ENCODE measurements around the gene PHKB. TPM values are rescaled to one million over a fixed set of nuclear protein-coding genes. Genes with fewer than 3 reads are reported as not detected.
"Not testable (repeated sequence)": the region's sequence is repeated elsewhere in the genome, so short reads cannot be mapped to it uniquely, and the experiment has no call there.

PHKB gene
- total RNA-seq, 1 donor from 2014 or later, result 57.7 TPM

- peaks cover 5% of the 10 kb centered on the region for H3K36me3 Mint-ChIP-seq (ENCODE audit: low read depth)
- peaks cover 17% of the 10 kb centered on the region for H3K9me3 Mint-ChIP-seq (ENCODE audit: low read depth)
- no peaks in the 10 kb centered on the region for H3K4me1 Mint-ChIP-seq (ENCODE audit: low read depth)
- TF ChIP-seq, protein P1, sequence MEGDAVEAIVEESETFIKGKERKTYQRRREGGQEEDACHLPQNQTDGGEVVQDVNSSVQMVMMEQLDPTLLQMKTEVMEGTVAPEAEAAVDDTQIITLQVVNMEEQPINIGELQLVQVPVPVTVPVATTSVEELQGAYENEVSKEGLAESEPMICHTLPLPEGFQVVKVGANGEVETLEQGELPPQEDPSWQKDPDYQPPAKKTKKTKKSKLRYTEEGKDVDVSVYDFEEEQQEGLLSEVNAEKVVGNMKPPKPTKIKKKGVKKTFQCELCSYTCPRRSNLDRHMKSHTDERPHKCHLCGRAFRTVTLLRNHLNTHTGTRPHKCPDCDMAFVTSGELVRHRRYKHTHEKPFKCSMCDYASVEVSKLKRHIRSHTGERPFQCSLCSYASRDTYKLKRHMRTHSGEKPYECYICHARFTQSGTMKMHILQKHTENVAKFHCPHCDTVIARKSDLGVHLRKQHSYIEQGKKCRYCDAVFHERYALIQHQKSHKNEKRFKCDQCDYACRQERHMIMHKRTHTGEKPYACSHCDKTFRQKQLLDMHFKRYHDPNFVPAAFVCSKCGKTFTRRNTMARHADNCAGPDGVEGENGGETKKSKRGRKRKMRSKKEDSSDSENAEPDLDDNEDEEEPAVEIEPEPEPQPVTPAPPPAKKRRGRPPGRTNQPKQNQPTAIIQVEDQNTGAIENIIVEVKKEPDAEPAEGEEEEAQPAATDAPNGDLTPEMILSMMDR (IDR thresholded peaks at IDR 0.05), result no peak
- no peak overlapping the region for H3K4me3 Mint-ChIP-seq (ENCODE audit: unreplicated experiment)
- H3K27ac Mint-ChIP-seq (ENCODE audit: unreplicated experiment), result no peak overlapping the region
- DNase-seq (ENCODE audit: low spot score), result no peak
- no peaks in the 10 kb centered on the region for H3K27me3 Mint-ChIP-seq (ENCODE audit: low read depth)
Observed at GRCh38 chr16:47524007-47524405, 62.9 kb downstream of the PHKB start.

DNA sequence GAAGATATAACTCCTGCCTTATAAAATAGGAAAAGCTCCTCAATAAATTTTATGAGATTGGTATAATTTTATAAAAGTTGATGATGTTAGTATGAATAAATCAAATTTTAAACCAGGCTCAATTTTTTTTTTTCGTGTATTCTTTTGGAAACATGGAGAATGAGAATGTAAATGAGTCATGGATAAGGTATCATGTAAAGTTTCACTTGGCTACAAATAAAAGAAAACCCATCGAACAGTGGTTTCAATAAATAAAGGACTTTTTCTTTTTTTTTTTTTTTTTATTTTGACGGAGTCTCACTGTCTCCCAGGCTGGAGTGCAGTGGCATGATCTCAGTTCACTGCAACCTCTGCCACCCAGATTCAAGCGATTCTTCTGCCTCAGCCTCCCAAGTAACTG lies 67.3 kb downstream of the PHKB start:
- no peak for DNase-seq (ENCODE audit: low spot score)
- no peak overlapping the region for H3K4me3 Mint-ChIP-seq (ENCODE audit: unreplicated experiment)
- peaks cover 2% of the 10 kb centered on the region for H3K9me3 Mint-ChIP-seq (ENCODE audit: low read depth)
- no peak overlapping the region for H3K27ac Mint-ChIP-seq (ENCODE audit: unreplicated experiment)
- TF ChIP-seq, protein P1 (IDR thresholded peaks at IDR 0.05), result no peak
- no peaks in the 10 kb centered on the region for H3K27me3 Mint-ChIP-seq (ENCODE audit: low read depth)
- no peaks in the 10 kb centered on the region for H3K4me1 Mint-ChIP-seq (ENCODE audit: low read depth)
- no peaks in the 10 kb centered on the region for H3K36me3 Mint-ChIP-seq (ENCODE audit: low read depth)

DNA sequence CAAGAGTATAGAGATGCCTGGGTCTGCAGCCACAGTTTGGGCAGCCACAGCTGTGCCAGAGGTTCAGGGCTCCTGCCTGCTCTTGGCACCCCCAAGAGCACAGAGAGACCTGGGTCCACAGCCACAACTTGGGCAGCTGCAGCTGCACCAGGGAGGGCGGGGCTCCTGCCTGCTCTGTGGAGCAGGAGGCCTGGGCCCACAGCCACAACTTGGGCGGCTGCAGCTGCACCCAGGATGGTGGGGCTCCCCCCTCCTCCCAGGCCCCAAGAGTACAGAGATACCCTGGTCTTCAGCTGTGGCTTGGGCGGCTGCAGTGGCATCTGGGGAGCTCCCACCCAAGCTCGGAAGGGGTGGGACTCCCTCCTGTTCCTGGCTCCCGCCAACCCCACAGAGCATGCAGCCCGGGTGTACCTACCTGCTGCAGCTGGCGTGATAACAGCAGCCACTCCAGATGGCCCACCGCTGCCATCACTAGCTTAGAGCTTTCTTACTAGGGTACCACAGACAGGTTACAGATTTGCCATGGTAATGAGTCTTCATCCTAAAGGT lies 72.7 kb downstream of the PHKB start:
- peaks cover 2% of the 10 kb centered on the region for H3K36me3 Mint-ChIP-seq (ENCODE audit: low read depth)
- no peaks in the 10 kb centered on the region for H3K4me1 Mint-ChIP-seq (ENCODE audit: low read depth)
- H3K27me3 Mint-ChIP-seq (ENCODE audit: low read depth), result no peaks in the 10 kb centered on the region
- H3K4me3 Mint-ChIP-seq (ENCODE audit: unreplicated experiment), result no peak overlapping the region
- H3K9me3 Mint-ChIP-seq (ENCODE audit: low read depth), result no peaks in the 10 kb centered on the region
- DNase-seq (ENCODE audit: low spot score), result no peak
- TF ChIP-seq, protein P1 (IDR thresholded peaks at IDR 0.05), result no peak
- H3K27ac Mint-ChIP-seq (ENCODE audit: unreplicated experiment), result no peak overlapping the region

DNA sequence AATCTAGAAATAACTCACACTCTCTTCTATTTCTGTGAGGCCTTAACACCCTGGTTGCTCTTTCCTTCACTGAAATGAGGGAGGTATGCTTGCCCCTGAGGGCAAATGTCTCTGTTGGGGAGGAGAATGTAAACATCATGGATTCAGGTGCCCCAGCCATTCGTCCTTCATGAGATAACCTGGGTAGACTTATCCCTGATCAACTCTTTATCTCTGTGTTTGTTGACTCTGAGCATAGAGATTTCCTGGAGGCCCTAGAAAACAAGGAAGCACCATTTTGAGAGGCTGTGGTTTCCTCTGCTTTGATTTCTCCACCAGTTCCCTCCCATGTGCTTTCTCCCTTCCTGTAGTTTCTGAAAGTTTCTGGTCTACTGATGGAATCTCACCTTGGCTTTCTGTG lies 77.3 kb downstream of the PHKB start:
- Mint-ChIP-seq H3K9me3 (ENCODE audit: low read depth) (peaks cover 28% of the 10 kb centered on the region), H3K4me1 (ENCODE audit: low read depth) (no peaks in the 10 kb centered on the region), H3K27ac (ENCODE audit: unreplicated experiment) (no peak overlapping the region), H3K4me3 (ENCODE audit: unreplicated experiment) (no peak overlapping the region), H3K36me3 (ENCODE audit: low read depth) (peaks cover 20% of the 10 kb centered on the region), H3K27me3 (ENCODE audit: low read depth) (no peaks in the 10 kb centered on the region)
- no peak for DNase-seq (ENCODE audit: low spot score)
- TF ChIP-seq, protein P1 (IDR thresholded peaks at IDR 0.05), result no peak

- H3K36me3 Mint-ChIP-seq (ENCODE audit: low read depth), result peaks cover 29% of the 10 kb centered on the region
- not testable (repeated sequence) for DNase-seq (ENCODE audit: low spot score); H3K4me1 Mint-ChIP-seq (ENCODE audit: low read depth); H3K27ac Mint-ChIP-seq (ENCODE audit: unreplicated experiment); H3K4me3 Mint-ChIP-seq (ENCODE audit: unreplicated experiment); H3K27me3 Mint-ChIP-seq (ENCODE audit: low read depth)
- H3K9me3 Mint-ChIP-seq (ENCODE audit: low read depth), result peaks cover 40% of the 10 kb centered on the region
Observed at GRCh38 chr16:47539707-47540670, 78.9 kb downstream of the PHKB start.

GRCh38 chr16:47541135-47541534 lies 80.0 kb downstream of the PHKB start:
- not testable (repeated sequence) for H3K27ac Mint-ChIP-seq (ENCODE audit: unreplicated experiment); H3K4me1 Mint-ChIP-seq (ENCODE audit: low read depth); H3K27me3 Mint-ChIP-seq (ENCODE audit: low read depth); DNase-seq (ENCODE audit: low spot score); H3K4me3 Mint-ChIP-seq (ENCODE audit: unreplicated experiment)
- Mint-ChIP-seq H3K9me3 (ENCODE audit: low read depth) (peaks cover 49% of the 10 kb centered on the region), H3K36me3 (ENCODE audit: low read depth) (peaks cover 33% of the 10 kb centered on the region)

DNA sequence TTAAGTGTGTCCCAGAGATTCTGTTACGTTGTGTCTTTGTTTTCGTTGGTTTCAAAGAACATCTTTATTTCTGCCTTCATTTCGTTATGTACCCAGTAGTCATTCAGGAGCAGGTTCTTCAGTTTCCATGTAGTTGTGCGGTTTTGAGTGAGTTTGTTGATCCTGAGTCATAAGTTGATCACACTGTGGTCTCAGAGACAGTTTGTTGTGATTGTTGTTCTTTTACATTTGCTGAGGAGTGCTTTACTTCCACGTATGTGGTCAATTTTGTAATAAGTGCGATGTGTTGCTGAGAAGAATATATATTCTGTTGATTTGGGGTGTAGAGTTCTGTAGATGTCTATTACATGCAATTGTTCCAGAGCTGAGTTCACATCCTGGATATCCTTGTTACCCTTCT lies 83.1 kb downstream of the PHKB start:
- H3K4me1 Mint-ChIP-seq (ENCODE audit: low read depth); H3K27me3 Mint-ChIP-seq (ENCODE audit: low read depth); H3K4me3 Mint-ChIP-seq (ENCODE audit: unreplicated experiment); DNase-seq (ENCODE audit: low spot score); H3K27ac Mint-ChIP-seq (ENCODE audit: unreplicated experiment): not testable (repeated sequence)
- peaks cover 51% of the 10 kb centered on the region for H3K9me3 Mint-ChIP-seq (ENCODE audit: low read depth)
- H3K36me3 Mint-ChIP-seq (ENCODE audit: low read depth), result peaks cover 41% of the 10 kb centered on the region

DNA sequence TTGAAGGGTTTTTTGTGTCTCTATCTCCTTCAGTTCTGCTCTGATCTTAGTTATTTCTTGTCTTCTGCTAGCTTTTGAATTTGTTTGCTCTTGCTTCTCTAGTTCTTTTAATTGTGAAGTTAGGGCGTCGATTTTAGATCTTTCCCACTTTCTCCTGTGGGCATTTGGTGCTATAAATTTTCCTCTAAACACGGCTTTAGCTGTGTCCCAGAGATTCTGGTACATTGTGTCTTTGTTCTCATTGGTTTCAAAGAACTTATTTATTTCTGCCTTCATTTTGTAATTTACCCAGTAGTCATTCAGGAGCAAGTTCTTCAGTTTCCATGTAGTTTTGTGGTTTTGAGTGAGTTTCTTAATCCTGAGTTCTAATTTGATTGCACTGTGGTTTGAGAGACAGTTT lies 90.1 kb downstream of the PHKB start:
- not testable (repeated sequence) for H3K4me3 Mint-ChIP-seq (ENCODE audit: unreplicated experiment)

DNA sequence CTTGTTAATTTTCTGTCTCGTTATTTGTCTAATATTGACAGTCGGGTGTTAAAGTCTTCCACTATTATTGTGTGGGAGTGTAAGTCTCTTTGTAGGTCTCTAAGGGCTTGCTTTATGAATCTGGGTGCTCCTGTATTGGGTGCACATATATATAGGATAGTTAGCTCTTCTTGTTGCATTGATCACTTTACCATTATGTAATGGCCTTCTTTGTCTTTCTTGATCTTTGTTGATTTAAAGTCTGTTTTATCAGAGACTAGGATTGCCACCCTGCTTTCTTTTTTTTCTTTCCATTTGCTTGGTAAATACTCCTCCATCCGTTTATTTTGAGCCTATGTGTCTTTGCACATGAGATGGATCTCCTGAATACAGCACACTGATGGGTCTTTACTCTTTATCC lies 90.6 kb downstream of the PHKB start:
- H3K4me3 Mint-ChIP-seq (ENCODE audit: unreplicated experiment); H3K4me1 Mint-ChIP-seq (ENCODE audit: low read depth); DNase-seq (ENCODE audit: low spot score); H3K27ac Mint-ChIP-seq (ENCODE audit: unreplicated experiment); H3K27me3 Mint-ChIP-seq (ENCODE audit: low read depth): not testable (repeated sequence)
- Mint-ChIP-seq H3K36me3 (ENCODE audit: low read depth) (peaks cover 46% of the 10 kb centered on the region), H3K9me3 (ENCODE audit: low read depth) (peaks cover 30% of the 10 kb centered on the region)

More for the DNA sequence above, 90.1 kb downstream of the PHKB start:
- DNase-seq (ENCODE audit: low spot score); H3K27ac Mint-ChIP-seq (ENCODE audit: unreplicated experiment); H3K4me1 Mint-ChIP-seq (ENCODE audit: low read depth); H3K27me3 Mint-ChIP-seq (ENCODE audit: low read depth): not testable (repeated sequence)
- H3K36me3 Mint-ChIP-seq (ENCODE audit: low read depth), result peaks cover 47% of the 10 kb centered on the region
- peaks cover 30% of the 10 kb centered on the region for H3K9me3 Mint-ChIP-seq (ENCODE audit: low read depth)
